NCI-H2029 (cell line): ENCODE measurements around the gene SIDT2.
"Not testable (repeated sequence)": the region's sequence is repeated elsewhere in the genome, so short reads cannot be mapped to it uniquely, and the experiment has no call there.

Experiments used
- DNase-seq: peaks from one replicate; lab custom pipeline; 2025; lab: John Stamatoyannopoulos, UW

Gene SIDT2

GRCh38 chr11:117178210-117179034 lies at the start of gene SIDT2:
TSS of gene SIDT2 (plus strand) at chr11:117178743. CDS start at chr11:117179264, 521 bp downstream.
- peak; percentile 87 for DNase-seq

GRCh38 chr11:117130396-117130795 lies 48.1 kb upstream of the SIDT2 start:
- DNase-seq, result not testable (repeated sequence)

GRCh38 chr11:117130879-117131278 lies 47.7 kb upstream of the SIDT2 start:
- DNase-seq, result no peak

GRCh38 chr11:117134431-117134830 lies 44.1 kb upstream of the SIDT2 start:
- no peak for DNase-seq

- not testable (repeated sequence) for DNase-seq
Measured at GRCh38 chr11:117134979-117135378, 43.6 kb upstream of the SIDT2 start.

- DNase-seq, result not testable (repeated sequence)
Measured at GRCh38 chr11:117137223-117138086, 41.1 kb upstream of the SIDT2 start.

- DNase-seq, result peak; percentile 57
Measured at GRCh38 chr11:117143390-117143789, 35.2 kb upstream of the SIDT2 start.

GRCh38 chr11:117143871-117144476 lies 34.6 kb upstream of the SIDT2 start, which contains the start of gene PAFAH1B2:
TSS of gene PAFAH1B2 (plus strand) at chr11:117144287. CDS start at chr11:117152448, 8,161 bp downstream.
- DNase-seq, result peak; percentile 94

- DNase-seq, result peak; percentile 5
Measured at GRCh38 chr11:117144477-117145392, 33.8 kb upstream of the SIDT2 start.

- DNase-seq, result no peak
Measured at GRCh38 chr11:117145393-117145761, 33.2 kb upstream of the SIDT2 start.

GRCh38 chr11:117146521-117146920 lies 32.0 kb upstream of the SIDT2 start:
- no peak for DNase-seq

GRCh38 chr11:117152066-117152465 lies 26.5 kb upstream of the SIDT2 start:
- DNase-seq, result no peak

- DNase-seq, result no peak
Measured at GRCh38 chr11:117154468-117154867, 24.1 kb upstream of the SIDT2 start.

- no peak for DNase-seq
Measured at GRCh38 chr11:117157507-117157906, 21.0 kb upstream of the SIDT2 start.

GRCh38 chr11:117159892-117160291 lies 18.7 kb upstream of the SIDT2 start:
- DNase-seq, result no peak

GRCh38 chr11:117160826-117161225 lies 17.7 kb upstream of the SIDT2 start:
- no peak for DNase-seq

- no peak for DNase-seq
Measured at GRCh38 chr11:117166491-117166890, 12.1 kb upstream of the SIDT2 start.

- no peak for DNase-seq
Measured at GRCh38 chr11:117169736-117170135, 8.8 kb upstream of the SIDT2 start.

- no peak for DNase-seq
Measured at GRCh38 chr11:117170210-117170609, 8.3 kb upstream of the SIDT2 start.

- no peak for DNase-seq
Measured at GRCh38 chr11:117171007-117171403, 7.5 kb upstream of the SIDT2 start.

GRCh38 chr11:117171404-117172061 lies 7.0 kb upstream of the SIDT2 start:
- no peak for DNase-seq
